GM19239 (cell line): ENCODE data around the gene TIMM44.
"Not testable (repeated sequence)": the region's sequence is repeated elsewhere in the genome, so short reads cannot be mapped to it uniquely, and the experiment has no call there.

Experiments used
- DNase-seq: peaks from one replicate; pipeline ENCODE4 v3.0.0; 2011; ENCODE audit warnings: low spot score; ENCODE audit not compliant: insufficient read length
- FAIRE-seq: peaks from 2 replicates; lab custom pipeline; 2011; peaks lifted over from hg19 to GRCh38; lab: Jason Lieb, UNC

The TIMM44 gene

DNA sequence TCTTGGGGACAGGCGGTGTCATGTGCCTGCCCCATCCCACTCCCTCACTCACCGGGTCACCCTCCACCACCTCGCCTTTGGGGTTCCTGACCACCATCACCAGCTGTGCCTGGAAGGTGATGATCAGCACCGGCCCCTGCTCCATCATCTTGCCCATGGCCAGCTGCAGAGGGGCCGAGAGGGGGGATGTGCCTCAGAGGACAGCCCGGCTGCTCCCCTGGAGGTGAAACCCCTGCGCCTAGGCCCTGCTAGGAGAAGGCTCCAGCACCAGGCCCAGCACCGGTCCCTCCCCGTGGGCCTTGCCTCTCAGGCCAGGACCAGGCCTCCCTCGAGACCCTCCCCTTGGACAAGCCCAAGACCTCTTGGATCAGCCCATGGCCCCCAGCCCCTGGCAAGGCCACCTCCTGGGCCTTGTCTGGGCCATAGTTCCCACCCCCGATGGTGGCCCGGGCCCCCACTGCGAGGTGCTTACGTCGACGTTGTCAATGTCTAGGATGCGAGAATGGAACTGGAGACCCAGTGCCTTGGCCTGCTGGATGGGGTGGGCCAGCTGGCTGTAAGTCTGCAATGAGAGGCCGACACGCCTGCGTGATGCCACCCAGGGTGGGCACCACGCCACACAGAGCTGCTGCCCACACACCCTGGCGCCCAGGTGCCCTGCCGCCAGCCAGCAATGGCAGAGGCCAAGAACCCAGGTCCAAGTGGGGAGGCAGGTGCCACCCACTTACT lies 15.7 kb downstream of the TIMM44 start:
- DNase-seq (no peak), FAIRE-seq (no peak)

GRCh38 chr19:7926727-7927604 lies 16.5 kb downstream of the TIMM44 start:
- no peak for FAIRE-seq
- DNase-seq: no peak

DNA sequence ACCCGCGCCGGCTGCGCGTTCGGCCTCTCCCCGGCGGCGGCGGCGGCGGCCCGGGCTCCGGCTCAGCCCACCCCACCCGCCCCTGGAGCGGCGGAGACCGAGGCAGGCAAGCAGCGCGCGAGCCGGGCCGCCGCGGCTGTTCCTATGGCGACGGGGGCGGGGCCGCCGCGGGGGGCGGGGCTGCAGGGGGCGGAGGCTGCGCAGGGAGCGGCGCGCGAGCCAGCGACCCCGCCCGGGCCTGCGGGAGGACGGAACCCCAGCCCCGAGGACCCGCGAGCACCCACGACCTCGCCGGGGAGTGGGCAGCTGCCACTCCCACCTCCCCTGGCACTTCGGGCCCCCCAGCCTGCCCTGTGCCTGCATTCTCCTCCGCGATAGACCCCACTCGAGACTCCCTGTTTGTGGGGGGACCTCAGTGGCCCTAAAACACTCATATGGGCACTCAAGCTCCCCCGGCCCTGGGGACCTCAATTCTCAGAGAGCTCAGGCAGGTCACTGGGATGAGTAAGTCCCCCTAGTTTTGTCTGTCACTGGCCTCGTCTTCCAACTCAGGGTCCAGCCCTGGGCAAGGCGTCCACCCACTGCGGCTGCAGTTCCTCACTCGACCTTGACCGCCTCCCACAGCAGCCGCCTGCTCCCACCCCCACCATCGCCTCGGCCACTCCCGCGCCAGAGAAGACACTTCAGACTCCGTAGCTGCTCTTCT lies 17.3 kb downstream of the TIMM44 start, which contains the start of gene CTXN1:
CTXN1 (minus strand) TSS at position 115 of the 706 bp plus-strand sequence. CDS start 597 bp downstream, outside the sequence.
- FAIRE-seq: no peak
- peak; percentile 87 for DNase-seq

DNA sequence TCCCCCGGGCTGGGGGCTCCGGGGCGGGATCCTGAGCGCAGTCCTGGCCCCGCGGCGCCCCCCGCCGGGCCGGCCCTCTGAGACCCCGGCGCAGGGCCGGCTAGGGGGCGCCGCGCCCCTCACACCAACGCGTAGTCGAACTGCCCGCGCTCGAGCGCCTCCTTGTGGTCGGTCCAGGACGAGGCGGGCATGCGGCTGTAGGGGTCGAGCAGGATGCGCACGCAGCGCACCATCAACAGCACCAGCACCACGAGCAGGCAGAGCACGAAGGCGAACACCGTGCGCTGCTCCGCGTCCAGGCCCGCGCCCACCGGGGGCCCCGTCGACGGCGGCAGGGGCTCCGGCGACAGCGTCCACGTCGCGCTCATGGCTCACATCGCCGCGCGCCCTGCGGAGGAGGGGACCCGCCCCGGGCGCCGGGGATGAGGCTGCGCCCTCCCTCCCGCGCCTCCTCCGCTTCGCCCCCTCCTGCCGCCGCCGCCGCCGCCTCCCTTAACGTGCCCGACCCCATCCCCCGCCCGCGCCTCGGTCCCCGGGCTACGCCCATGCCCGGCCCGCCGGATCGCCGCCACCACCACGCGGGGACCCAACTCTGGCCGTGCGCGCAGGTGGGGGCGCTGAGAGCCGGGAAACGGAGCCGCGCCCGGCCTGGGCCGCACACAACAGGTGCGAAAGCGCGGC lies 18.2 kb downstream of the TIMM44 start:
- FAIRE-seq (peak; percentile 56), DNase-seq (peak; percentile 95)

DNA sequence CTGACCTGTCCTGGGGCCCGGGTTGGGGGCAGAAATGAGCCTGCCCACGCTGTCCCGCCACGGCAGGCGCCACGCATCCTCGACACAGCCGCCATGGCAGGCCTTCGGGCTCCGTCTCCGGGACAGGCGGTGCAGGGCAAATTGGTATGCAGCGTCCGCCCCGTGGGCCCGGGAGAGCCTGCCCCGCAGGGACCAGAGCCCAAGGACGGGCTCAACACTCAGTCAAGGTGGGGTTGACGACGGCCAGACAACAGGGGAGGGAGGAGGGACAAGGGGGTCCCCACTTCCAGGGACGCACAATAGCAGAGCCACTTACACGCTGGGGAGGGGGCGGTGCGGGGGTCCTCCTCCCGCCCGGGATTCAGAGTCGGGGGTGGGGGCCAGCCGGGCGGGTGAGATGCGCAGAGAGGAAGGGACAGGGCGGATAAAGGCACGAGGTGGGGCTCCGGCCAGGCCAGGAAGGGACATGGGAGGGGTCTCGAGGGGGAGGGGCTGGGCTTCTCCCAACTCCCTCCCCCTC lies 18.8 kb downstream of the TIMM44 start:
- DNase-seq: no peak
- FAIRE-seq: no peak

- no peak for FAIRE-seq
- DNase-seq: no peak
These were observed 19.2 kb downstream of the TIMM44 start for GRCh38 chr19:7924241-7924640.

DNA sequence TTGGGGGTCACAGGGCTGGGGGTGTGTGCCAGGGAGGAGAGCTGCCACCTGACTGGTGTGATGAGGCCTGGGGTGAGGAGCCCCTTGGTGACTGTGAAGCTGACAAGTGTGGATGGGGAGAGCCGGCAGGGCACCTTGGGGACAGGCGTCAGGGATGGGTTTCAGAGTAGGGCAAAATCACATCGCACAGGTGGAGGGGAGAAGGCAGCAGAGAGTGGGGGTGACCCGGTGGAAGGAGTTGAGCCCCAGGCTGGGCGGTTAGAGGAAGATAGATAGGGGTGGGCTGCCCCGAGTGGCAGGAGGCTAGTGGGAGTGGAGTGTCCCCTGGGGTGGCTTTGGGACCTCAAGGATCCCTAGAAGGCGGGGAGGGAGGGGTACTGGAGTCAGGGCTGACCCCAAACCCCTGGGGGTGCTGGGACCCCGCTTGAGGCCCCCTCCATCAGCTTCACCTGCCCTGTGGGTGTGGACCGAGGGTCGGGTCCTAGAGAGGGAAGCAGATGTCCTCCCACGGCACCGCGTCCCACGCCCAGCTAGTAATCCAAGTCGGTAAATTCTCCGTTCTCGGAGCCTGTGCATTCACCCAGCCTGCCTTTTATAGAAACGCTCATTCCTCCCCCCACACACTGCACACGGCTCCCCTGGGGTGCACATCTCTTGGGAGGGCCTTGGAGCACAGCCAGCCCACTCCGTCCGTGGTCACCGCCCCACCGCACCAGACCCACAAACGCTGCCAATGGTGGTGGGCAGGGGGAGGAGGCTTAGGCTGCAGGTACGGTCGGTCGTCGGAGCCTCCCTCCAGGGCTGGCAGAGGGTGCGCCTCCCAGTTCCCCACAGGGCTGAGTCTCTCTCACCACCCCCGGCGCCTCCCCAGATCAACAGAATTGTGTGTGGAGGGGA lies 19.9 kb downstream of the TIMM44 start:
- no peak for DNase-seq
- no peak for FAIRE-seq

DNA sequence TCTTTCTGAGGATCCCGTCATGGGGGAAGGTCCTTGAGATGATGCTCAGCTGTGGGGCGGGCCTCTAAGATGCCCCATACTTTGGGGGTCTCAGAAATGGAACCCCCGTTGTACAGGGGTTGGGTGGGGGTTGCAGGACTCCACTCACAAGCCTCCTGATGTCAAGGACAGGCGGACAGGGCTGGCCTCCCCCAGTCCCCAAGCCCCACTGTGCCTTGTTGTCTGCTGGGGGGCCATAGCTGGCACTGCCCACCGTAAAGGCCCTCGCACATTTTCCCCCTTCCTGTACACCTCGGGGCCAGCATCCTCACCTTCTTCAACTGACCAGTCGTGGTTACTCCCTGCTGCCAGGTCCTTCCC lies 20.6 kb downstream of the TIMM44 start:
- DNase-seq (no peak), FAIRE-seq (no peak)

GRCh38 chr19:7921967-7922835 lies 21.3 kb downstream of the TIMM44 start:
- DNase-seq: no peak
- no peak for FAIRE-seq

- no peak for FAIRE-seq
These were observed 22.0 kb downstream of the TIMM44 start for GRCh38 chr19:7921302-7921966.

DNA sequence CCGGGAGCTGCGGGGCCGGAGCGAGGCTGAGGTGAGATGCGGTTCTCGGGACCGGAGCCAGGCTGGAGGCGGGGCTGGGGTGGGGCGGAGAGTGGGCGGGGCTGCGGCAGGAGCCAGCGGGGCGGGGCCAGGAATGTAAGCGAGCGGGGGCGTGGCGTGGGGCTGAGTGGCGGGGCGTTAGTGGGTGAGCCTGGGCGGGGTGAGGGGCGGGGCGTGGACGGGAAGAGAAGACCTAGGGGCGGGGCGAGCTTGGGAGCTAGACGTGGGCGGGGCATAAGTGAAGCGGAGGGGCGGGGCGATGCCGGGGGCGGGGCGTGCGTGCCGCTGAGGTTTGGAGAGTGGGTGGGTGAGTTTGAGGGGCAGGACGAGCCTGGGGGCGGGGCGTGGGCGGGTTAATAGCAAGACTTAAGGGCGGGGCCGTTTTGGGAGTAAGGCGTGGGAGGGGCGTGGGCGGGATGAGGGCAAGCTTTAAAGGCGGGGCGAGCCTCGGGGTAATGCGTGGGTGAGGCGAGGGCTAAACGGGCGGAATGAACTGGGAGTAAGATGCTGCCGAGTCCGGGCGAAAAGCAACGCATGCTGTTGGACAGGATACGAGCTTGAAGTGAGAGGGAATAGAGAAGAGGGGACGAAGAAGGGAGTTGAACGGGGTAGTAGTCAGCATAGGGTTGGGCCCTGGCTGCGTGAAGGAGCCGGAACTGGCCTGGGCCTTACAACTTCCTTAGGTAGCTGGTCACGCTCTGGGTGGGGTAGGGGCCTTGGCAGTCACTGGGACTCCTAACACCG lies 22.8 kb downstream of the TIMM44 start:
- DNase-seq (peak; percentile 84), FAIRE-seq (peak; percentile 99)

More at GRCh38 chr19:7921302-7921966, 22.0 kb downstream of the TIMM44 start:
- no peak for DNase-seq

DNA sequence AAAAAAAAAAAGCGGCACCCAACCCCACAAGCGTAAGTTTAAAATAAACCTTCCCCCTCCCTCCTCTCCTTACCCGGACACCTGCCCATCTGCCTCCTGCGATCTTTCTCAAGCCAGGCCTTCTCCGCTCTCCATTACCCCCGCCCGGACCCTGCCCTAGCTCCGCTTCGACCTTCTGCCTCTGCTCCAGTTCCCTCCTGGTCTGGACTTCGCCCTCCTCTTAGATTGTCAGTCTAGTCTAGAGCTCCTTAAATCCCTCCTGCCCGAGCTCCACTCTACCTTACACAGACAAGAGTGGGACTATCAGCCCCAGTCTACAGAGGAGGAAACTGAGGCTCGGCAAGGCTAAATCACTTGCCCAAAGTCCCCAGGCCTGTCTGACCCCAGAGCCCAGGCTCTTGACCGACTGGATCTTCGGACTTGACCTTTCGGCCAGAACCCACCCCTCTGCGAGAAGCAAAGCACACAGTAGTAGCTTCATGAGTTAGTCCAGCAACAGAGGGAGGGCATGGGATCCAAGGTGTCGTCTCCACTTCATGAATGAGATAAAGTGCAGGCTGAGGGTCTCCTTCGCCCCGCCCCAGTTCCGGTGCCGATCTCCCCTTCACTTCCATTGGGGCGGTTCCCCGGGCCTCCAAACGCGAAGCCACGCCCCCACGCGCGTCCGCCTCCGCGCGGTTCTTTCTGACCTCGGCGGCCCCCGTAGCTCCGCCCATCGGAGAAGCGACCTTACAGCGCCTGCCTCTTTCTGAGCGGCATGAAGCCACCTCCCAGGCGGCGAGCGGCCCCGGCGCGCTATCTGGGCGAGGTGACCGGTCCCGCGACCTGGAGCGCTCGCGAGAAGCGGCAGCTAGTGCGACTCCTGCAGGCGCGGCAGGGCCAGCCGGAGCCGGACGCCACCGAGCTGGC lies 23.6 kb downstream of the TIMM44 start, which contains the start of gene SNAPC2:
SNAPC2 (plus strand) TSS at position 729 of the 909 bp plus-strand sequence; CDS start at position 758, 29 bp downstream.
- DNase-seq (peak; percentile 96), FAIRE-seq (no peak)

DNA sequence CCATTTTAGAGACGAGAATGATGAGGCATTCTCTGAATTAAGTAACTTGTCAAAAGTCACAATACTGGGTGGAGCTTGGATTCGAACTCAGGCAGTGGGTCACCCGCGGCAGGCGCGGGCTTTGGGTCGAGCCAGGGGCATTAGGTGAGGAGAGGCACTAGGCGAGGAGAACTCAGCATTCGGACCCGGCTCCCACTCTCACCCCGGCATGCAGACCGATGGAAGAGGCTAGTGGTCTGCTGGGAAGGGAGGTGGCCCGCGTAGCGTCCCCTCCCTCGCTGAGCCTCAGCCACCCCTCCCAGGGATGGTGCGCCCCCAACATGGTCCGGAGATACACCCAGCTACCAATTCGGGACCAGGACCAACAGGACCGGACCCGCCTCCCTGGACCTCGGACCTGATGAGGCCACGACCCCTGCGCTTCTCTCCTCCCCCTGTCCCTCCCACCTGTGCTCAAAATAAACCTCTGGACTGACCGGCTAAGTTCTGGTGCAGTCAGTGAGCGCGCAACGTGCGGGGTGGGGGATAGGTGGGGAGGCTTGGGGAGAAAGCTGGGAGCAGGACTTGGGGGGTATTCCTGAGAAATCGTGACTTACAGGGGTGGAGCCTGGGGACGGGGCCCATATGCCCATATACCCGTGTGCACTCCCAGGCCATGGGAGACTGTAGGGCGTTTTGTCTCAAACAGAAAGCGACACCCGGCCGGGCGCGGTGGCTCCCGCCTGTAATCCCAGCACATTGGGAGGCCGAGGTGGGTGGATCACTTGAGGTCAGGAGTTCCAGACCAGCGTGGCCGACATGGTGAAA lies 24.6 kb downstream of the TIMM44 start:
- no peak for DNase-seq
- FAIRE-seq: no peak

GRCh38 chr19:7918062-7918614 lies 25.3 kb downstream of the TIMM44 start:
- not testable (repeated sequence) for DNase-seq, FAIRE-seq
